Caco-2 (cell line): Measurements from ENCODE around the gene MUC22. TPM values are rescaled to one million over a fixed set of nuclear protein-coding genes. Genes with fewer than 3 reads are reported as not detected.

Source experiments
- BruUV-seq: library from RNA; stranded (reverse); fragments of 400-500 nt; replicated peaks from 2 replicates; lab custom pipeline; 2021; lab: Mats Ljungman, UMichigan
- CTCF ChIA-PET: fragments of 300-600 bp; sonication (Branson Sonifier 250); formaldehyde crosslinking; loops from one replicate; lab custom pipeline; 2022; ENCODE audit warnings: antibody characterized with exemption; lab: Charles Lee
- POLR2A ChIA-PET: fragments of 300-600 bp; sonication (Branson Sonifier 250); formaldehyde crosslinking; loops from one replicate; lab custom pipeline; 2022; ENCODE audit warnings: antibody characterized with exemption; lab: Charles Lee
- DNase-seq, 2 experiments: peaks; one replicate each; pipeline versions ENCODE4 v3.0.0 to v3.0.0-alpha.2; 2020 to 2022
- H3K27me3 ChIP-seq: replicated peaks from 2 replicates; pipeline ENCODE4 v1.6.0; 2011; ENCODE audit warnings: low read length; ENCODE audit not compliant: control insufficient read depth, insufficient read depth
- H3K36me3 ChIP-seq: 2 replicates; pipeline ENCODE4 v1.5.1; 2011; ENCODE audit warnings: low read length; ENCODE audit not compliant: control insufficient read depth, insufficient read depth
- H3K4me1 ChIP-seq: fragments of 250-450 bp; sonication (Bioruptor Pico); 2 replicates; pipeline ENCODE4 v1.5.1; 2020; ENCODE audit warnings: mild to moderate bottlenecking
- H3K4me3 ChIP-seq: 2 replicates; pipeline ENCODE4 v1.5.1; 2011; ENCODE audit warnings: low read depth, mild to moderate bottlenecking, control low read depth, low read length
- H3K9me3 ChIP-seq: fragments of 250-450 bp; sonication (Bioruptor Pico); 2 replicates; pipeline ENCODE4 v1.5.1; 2020; ENCODE audit warnings: mild to moderate bottlenecking, moderate library complexity
- H3K27ac Mint-ChIP-seq: one replicate; pipeline ENCODE4 v1.8.0; 2022; ENCODE audit warnings: mixed read lengths; ENCODE audit not compliant: unreplicated experiment
- H3K27me3 Mint-ChIP-seq: one replicate; pipeline ENCODE4 v1.8.0; 2022; ENCODE audit warnings: mixed read lengths; ENCODE audit not compliant: insufficient read depth, unreplicated experiment
- H3K36me3 Mint-ChIP-seq: one replicate; pipeline ENCODE4 v1.8.0; 2022; ENCODE audit warnings: mild to moderate bottlenecking, mixed read lengths; ENCODE audit not compliant: insufficient read depth, unreplicated experiment
- H3K4me1 Mint-ChIP-seq: one replicate; pipeline ENCODE4 v1.8.0; 2022; ENCODE audit warnings: low read depth, mixed read lengths; ENCODE audit not compliant: unreplicated experiment
- H3K4me3 Mint-ChIP-seq: one replicate; pipeline ENCODE4 v1.8.0; 2022; ENCODE audit warnings: mild to moderate bottlenecking, moderate library complexity, mixed read lengths; ENCODE audit not compliant: unreplicated experiment
- H3K9me3 Mint-ChIP-seq: one replicate; pipeline ENCODE4 v1.8.0; 2022; ENCODE audit warnings: mixed read lengths; ENCODE audit not compliant: unreplicated experiment
- intact Hi-C: fragments of 100-400 bp; cut with micrococcal nuclease; formaldehyde crosslinking; loops from one replicate; pipeline ENCODE4 v1.10.0; 2022; ENCODE audit not compliant: unreplicated experiment
- total RNA-seq: library from RNA; stranded (reverse); gene quantifications from 2 replicates; pipeline ENCODE4 v1.2.3, GENCODE V29; 2022
- TF ChIP-seq, protein P1 (sequence below), 2 experiments: fragments of 200-600 bp in 1 of 2; IDR thresholded peaks; 1 replicate in 1 of 2; 2 replicates in 1 of 2; pipeline versions ENCODE4 v1.5.1 to v1.8.0; 2011 to 2022; ENCODE audit warnings: antibody characterized with exemption in 1 of 2, control low read depth in 1 of 2, inconsistent platforms in 1 of 2, low read depth in 1 of 2, low read length in 1 of 2, mild to moderate bottlenecking in 1 of 2, moderate library complexity in 1 of 2; ENCODE audit not compliant: insufficient read depth in 1 of 2, severe bottlenecking in 1 of 2, unreplicated experiment in 1 of 2

The MUC22 gene
- total RNA-seq, 1 experiment from 2014 or later = not detected

DNA sequence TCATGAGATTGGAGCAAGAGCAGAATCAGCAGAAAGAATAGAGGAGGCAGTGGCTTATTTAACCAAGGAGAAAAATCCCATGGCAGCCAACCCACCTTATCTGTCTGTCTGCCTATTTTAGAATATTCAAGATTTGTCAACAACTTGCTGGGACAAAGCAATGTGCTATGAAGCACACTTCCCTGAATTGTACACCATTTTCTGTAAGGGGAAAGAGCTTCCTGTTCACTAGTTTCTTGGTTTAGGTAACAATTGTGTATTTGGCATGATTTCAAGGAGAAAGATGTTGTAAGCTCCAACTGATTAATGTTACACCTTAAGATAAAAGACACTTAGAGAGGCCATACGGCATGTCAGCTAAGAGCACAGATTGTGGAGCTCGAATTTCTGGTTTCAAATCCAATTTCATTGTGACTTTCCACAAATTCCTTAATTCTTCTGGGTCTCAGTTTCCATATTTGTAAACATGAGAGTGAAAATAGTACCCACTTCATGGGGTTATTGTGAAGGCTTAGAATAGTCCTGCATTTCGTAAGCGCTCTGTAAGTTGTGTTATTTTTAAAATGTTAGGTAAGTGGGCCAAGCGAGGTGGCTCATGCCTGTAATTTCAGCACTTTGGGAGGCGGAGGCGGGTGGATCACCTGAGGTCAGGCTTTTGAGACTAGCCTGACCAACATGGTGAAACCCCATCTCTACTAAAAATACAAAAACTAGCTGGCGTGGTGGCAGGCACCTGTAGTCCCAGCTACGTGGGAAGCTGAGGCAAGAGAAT lies 4.8 kb upstream of the MUC22 start:
- Mint-ChIP-seq H3K4me3 (no peak overlapping the region), H3K27ac (no peak overlapping the region), H3K27me3 (no peaks in the 10 kb centered on the region), H3K9me3 (peaks cover 10% of the 10 kb centered on the region), H3K4me1 (peaks cover 13% of the 10 kb centered on the region), H3K36me3 (no peaks in the 10 kb centered on the region)
- H3K4me3 ChIP-seq = no peak overlapping the region
- no peaks in the 10 kb centered on the region for H3K36me3 ChIP-seq
- TF ChIP-seq, protein P1, sequence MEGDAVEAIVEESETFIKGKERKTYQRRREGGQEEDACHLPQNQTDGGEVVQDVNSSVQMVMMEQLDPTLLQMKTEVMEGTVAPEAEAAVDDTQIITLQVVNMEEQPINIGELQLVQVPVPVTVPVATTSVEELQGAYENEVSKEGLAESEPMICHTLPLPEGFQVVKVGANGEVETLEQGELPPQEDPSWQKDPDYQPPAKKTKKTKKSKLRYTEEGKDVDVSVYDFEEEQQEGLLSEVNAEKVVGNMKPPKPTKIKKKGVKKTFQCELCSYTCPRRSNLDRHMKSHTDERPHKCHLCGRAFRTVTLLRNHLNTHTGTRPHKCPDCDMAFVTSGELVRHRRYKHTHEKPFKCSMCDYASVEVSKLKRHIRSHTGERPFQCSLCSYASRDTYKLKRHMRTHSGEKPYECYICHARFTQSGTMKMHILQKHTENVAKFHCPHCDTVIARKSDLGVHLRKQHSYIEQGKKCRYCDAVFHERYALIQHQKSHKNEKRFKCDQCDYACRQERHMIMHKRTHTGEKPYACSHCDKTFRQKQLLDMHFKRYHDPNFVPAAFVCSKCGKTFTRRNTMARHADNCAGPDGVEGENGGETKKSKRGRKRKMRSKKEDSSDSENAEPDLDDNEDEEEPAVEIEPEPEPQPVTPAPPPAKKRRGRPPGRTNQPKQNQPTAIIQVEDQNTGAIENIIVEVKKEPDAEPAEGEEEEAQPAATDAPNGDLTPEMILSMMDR (IDR thresholded peaks at IDR 0.05; ENCODE audit: insufficient read depth in 1 of 2, low read depth in 1 of 2, low read length in 1 of 2, severe bottlenecking in 1 of 2, unreplicated experiment in 1 of 2) = no peak
- ChIA-PET POLR2A (no interaction called here), CTCF (no interaction called here)
- no peak for DNase-seq
- H3K27me3 ChIP-seq = no peaks in the 10 kb centered on the region
- intact Hi-C loops = no loop called here
- BruUV-seq = no TSS peak
- no peaks in the 10 kb centered on the region for H3K9me3 ChIP-seq
- peaks cover 12% of the 10 kb centered on the region for H3K4me1 ChIP-seq

- Histone ChIP-seq H3K4me3 (no peak overlapping the region), H3K27me3 (no peaks in the 10 kb centered on the region), H3K4me1 (peaks cover 12% of the 10 kb centered on the region), H3K36me3 (no peaks in the 10 kb centered on the region), H3K9me3 (no peaks in the 10 kb centered on the region)
- Mint-ChIP-seq H3K27ac (no peak overlapping the region), H3K4me1 (peaks cover 19% of the 10 kb centered on the region), H3K27me3 (no peaks in the 10 kb centered on the region), H3K9me3 (peaks cover 12% of the 10 kb centered on the region), H3K4me3 (peak overlapping the region; percentile 20), H3K36me3 (no peaks in the 10 kb centered on the region)
- ChIA-PET CTCF (interaction anchor here (1.5 kb wide), 1 partner anchor 80 kb away, joined by 5 read pairs; no protein-coding TSS in a partner anchor), POLR2A (no interaction called here)
- no TSS peak for BruUV-seq
- TF ChIP-seq, protein P1 (IDR thresholded peaks at IDR 0.05; ENCODE audit: insufficient read depth in 1 of 2, low read depth in 1 of 2, low read length in 1 of 2, severe bottlenecking in 1 of 2, unreplicated experiment in 1 of 2) = no peak
- peak; percentile 37 for DNase-seq
- intact Hi-C loops = no loop called here
Measured at GRCh38 chr6:31007694-31008093, 2.6 kb upstream of the MUC22 start.

- no peaks in the 10 kb centered on the region for H3K27me3 ChIP-seq
- H3K4me1 ChIP-seq = peaks cover 12% of the 10 kb centered on the region
- ChIA-PET POLR2A (no interaction called here), CTCF (interaction anchor here (0.6 to 1.5 kb wide), 2 partner anchors 79 to 382 kb away, joined by 3 to 5 read pairs; no protein-coding TSS in a partner anchor)
- Mint-ChIP-seq H3K36me3 (no peaks in the 10 kb centered on the region), H3K4me1 (peaks cover 19% of the 10 kb centered on the region), H3K27me3 (no peaks in the 10 kb centered on the region), H3K4me3 (peak overlapping the region; percentile 20), H3K9me3 (peaks cover 8% of the 10 kb centered on the region), H3K27ac (no peak overlapping the region)
- TF ChIP-seq, protein P1 (IDR thresholded peaks at IDR 0.05; ENCODE audit: insufficient read depth in 1 of 2, low read depth in 1 of 2, low read length in 1 of 2, severe bottlenecking in 1 of 2, unreplicated experiment in 1 of 2) = no peak
- intact Hi-C loops = no loop called here
- no TSS peak for BruUV-seq
- no peaks in the 10 kb centered on the region for H3K36me3 ChIP-seq
- no peaks in the 10 kb centered on the region for H3K9me3 ChIP-seq
- DNase-seq = no peak
- H3K4me3 ChIP-seq = no peak overlapping the region
Measured at GRCh38 chr6:31008165-31008564, 2.1 kb upstream of the MUC22 start.
